ENCODE measurements around the gene SDCCAG8. TPM values are rescaled to one million over a fixed set of nuclear protein-coding genes. Genes with fewer than 3 reads are reported as not detected.

The SDCCAG8 gene
- total and polyA plus RNA-seq, 2 experiments from 2014 or later: 28.0 to 66.7 TPM

- Mint-ChIP-seq H3K27ac (peak within 1 kb of the TSS; percentile 98), H3K4me3 (peak within 1 kb of the TSS; percentile 92), H3K36me3 (ENCODE audit: low read depth) (no peaks in the 10 kb centered on the region; the same call in 2 of the 3 replicates), H3K27me3 (ENCODE audit: insufficient read depth, low read depth, poor library complexity) (peaks cover 7% of the 10 kb centered on the region), H3K4me1 (peaks cover 28% of the 10 kb centered on the region), H3K9me3 (no peaks in the 10 kb centered on the region)
- Histone ChIP-seq H2AFZ (peak within 1 kb of the TSS; percentile 4; the same call in 1 of the 2 replicates), H3K9me2 (ENCODE audit: insufficient read depth) (no peaks in the 10 kb centered on the region), H3K4me2 (peak within 1 kb of the TSS; percentile 85), H3F3A (replicated peaks; ENCODE audit: low read depth) (no peaks in the 10 kb centered on the region), H3K79me2 (replicated peaks; ENCODE audit: insufficient read depth) (peaks cover 56% of the 10 kb centered on the region), H3K4me3 (peak within 1 kb of the TSS; percentile 51), H4K20me1 (replicated peaks; ENCODE audit: insufficient read depth) (peaks cover 15% of the 10 kb centered on the region), H3K27ac (ENCODE audit: low read depth) (peak within 1 kb of the TSS; percentile 85), H3K4me1 (ENCODE audit: insufficient read depth) (peaks cover 35% of the 10 kb centered on the region), H3K27me3 (ENCODE audit: insufficient read depth) (no peaks in the 10 kb centered on the region), H3K36me3 (ENCODE audit: insufficient read depth) (no peaks in the 10 kb centered on the region)
- DNase-seq (ENCODE audit: low spot score) (peak; percentile 99), ATAC-seq (peak; percentile 79)
- TF ChIP-seq POLR2AphosphoS5 (IDR thresholded peaks at IDR 0.05; ENCODE audit: low read depth): peak; percentile 70
- peak; percentile 98 for TF ChIP-seq ETS1 (IDR thresholded peaks at IDR 0.05)
- TF ChIP-seq EZH2phosphoT487 (IDR thresholded peaks at IDR 0.05; ENCODE audit: unreplicated experiment): no peak
- TF ChIP-seq, protein P1, sequence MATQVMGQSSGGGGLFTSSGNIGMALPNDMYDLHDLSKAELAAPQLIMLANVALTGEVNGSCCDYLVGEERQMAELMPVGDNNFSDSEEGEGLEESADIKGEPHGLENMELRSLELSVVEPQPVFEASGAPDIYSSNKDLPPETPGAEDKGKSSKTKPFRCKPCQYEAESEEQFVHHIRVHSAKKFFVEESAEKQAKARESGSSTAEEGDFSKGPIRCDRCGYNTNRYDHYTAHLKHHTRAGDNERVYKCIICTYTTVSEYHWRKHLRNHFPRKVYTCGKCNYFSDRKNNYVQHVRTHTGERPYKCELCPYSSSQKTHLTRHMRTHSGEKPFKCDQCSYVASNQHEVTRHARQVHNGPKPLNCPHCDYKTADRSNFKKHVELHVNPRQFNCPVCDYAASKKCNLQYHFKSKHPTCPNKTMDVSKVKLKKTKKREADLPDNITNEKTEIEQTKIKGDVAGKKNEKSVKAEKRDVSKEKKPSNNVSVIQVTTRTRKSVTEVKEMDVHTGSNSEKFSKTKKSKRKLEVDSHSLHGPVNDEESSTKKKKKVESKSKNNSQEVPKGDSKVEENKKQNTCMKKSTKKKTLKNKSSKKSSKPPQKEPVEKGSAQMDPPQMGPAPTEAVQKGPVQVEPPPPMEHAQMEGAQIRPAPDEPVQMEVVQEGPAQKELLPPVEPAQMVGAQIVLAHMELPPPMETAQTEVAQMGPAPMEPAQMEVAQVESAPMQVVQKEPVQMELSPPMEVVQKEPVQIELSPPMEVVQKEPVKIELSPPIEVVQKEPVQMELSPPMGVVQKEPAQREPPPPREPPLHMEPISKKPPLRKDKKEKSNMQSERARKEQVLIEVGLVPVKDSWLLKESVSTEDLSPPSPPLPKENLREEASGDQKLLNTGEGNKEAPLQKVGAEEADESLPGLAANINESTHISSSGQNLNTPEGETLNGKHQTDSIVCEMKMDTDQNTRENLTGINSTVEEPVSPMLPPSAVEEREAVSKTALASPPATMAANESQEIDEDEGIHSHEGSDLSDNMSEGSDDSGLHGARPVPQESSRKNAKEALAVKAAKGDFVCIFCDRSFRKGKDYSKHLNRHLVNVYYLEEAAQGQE (IDR thresholded peaks at IDR 0.05; ENCODE audit: unreplicated experiment): no peak
- peak; percentile 53; the same call in 1 of the 2 replicates for TF ChIP-seq CREB1 (CRISPR knock-in tag; IDR thresholded peaks at IDR 0.05; ENCODE audit: low read depth)
These were observed 682 bp upstream of the SDCCAG8 start, which contains the start of gene CEP170 for GRCh38 chr1:243254927-243255790. Gene CEP170, minus strand, starts transcription at chr1:243255281. Its CDS starts 30,001 bp downstream, at chr1:243225280.

DNA sequence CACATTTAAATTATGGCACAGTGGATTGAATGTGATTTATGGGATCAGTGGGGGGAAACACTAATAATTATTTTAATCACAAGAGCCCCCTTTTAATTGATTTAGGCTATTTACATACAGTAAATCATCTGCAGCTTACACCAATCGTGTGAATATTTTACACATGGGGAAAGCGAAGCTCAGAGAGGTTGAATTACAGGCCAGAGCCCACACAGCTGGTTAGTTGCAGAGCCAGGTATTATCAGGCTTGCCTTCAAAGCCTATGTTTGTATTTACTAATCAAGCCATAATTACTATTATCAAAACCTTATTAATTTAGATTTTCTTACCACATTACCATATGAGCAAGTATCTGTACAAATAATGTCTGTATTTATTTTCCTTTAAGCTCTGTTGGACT is 749 bp downstream of the SDCCAG8 start:
- H4K20me1 ChIP-seq (replicated peaks; ENCODE audit: insufficient read depth): peaks cover 5% of the 10 kb centered on the region; the same call in 1 of the 2 replicates
- no peak overlapping the region for H3K27ac ChIP-seq (ENCODE audit: low read depth)
- Mint-ChIP-seq H3K4me3 (peak overlapping the region; percentile 91), H3K27me3 (ENCODE audit: insufficient read depth, low read depth, poor library complexity) (peaks cover 7% of the 10 kb centered on the region), H3K36me3 (ENCODE audit: low read depth) (no peaks in the 10 kb centered on the region; the same call in 2 of the 3 replicates), H3K4me1 (peaks cover 16% of the 10 kb centered on the region), H3K27ac (no peak overlapping the region), H3K9me3 (no peaks in the 10 kb centered on the region)
- peak overlapping the region; percentile 4; the same call in 1 of the 2 replicates for H2AFZ ChIP-seq
- peaks cover 24% of the 10 kb centered on the region for H3K4me1 ChIP-seq (ENCODE audit: insufficient read depth)
- H3K4me3 ChIP-seq: peak overlapping the region; percentile 51
- H3K36me3 ChIP-seq (ENCODE audit: insufficient read depth): no peaks in the 10 kb centered on the region
- H3K4me2 ChIP-seq: peak overlapping the region; percentile 69
- no peak for ATAC-seq
- H3K79me2 ChIP-seq (replicated peaks; ENCODE audit: insufficient read depth): peaks cover 42% of the 10 kb centered on the region
- no peaks in the 10 kb centered on the region for H3K27me3 ChIP-seq (ENCODE audit: insufficient read depth)
- DNase-seq (ENCODE audit: low spot score): no peak
- no peaks in the 10 kb centered on the region for H3F3A ChIP-seq (replicated peaks; ENCODE audit: low read depth)
- no peaks in the 10 kb centered on the region for H3K9me2 ChIP-seq (ENCODE audit: insufficient read depth)
- TF ChIP-seq EZH2 (IDR thresholded peaks at IDR 0.05; ENCODE audit: low read depth, unreplicated experiment) (no peak), JUNB (IDR thresholded peaks at IDR 0.05; ENCODE audit: unreplicated experiment) (no peak), ZNF114 (CRISPR knock-in tag; IDR thresholded peaks at IDR 0.05) (no peak), POLR2AphosphoS5 (IDR thresholded peaks at IDR 0.05; ENCODE audit: low read depth) (no peak), ETS1 (IDR thresholded peaks at IDR 0.05) (no peak)
- TF ChIP-seq, protein P1 (IDR thresholded peaks at IDR 0.05; ENCODE audit: unreplicated experiment): no peak

Measured in GM23338 (cell line).